Epithelial cell of esophagus (primary cell): ENCODE measurements around the gene FARP2.
"Not testable (repeated sequence)": the region's sequence is repeated elsewhere in the genome, so short reads cannot be mapped to it uniquely, and the experiment has no call there.

Experiments
- DNase-seq: peaks from one replicate; pipeline ENCODE4 v3.0.0; 2010; ENCODE audit warnings: low read depth
- H3K4me3 ChIP-seq: 2 replicates; pipeline ENCODE4 v1.5.1; 2011; ENCODE audit warnings: mild to moderate bottlenecking, low read length, control low read depth
- TF ChIP-seq, protein P1 (sequence below): IDR thresholded peaks from 2 replicates; pipeline ENCODE4 v1.5.1; 2011; ENCODE audit warnings: low read depth, mild to moderate bottlenecking, low read length, control low read depth, inconsistent platforms; ENCODE audit not compliant: insufficient read depth; ENCODE audit errors: missing control alignments

Gene FARP2

DNA sequence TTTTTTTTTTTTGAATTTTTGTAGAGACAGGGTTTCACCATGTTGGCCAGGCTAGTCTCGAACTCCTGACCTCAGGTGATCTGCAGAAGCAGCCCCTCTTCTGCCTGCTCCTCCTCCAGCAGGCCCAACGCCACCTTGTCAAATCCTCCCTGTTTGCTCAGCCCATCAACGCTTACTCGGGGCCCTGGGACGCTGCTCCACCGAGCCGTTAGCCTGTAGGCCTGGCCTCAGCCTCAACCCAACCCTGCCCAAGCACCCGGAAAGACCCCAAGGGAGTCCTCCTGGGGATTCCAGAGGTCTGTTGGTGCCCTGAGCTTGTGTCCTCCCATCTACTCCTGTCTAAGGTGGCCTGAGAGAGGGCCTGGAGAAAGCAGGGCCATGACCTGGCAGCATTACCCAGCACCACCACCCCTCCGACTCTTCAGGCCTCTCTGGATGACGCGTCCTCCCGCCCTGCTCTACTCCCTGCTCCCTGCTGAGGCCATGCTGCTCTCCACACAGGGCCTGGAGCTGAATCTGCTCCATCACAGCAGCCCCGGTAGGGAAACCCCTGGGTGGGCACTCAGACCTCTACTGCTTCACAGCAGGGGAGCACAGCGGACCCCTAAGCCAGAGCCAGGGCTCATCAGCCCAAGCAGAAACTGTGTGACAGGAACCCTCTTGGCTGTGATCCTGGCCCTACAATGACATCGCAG, 149.1 kb downstream of the FARP2 start:
- TF ChIP-seq, protein P1, sequence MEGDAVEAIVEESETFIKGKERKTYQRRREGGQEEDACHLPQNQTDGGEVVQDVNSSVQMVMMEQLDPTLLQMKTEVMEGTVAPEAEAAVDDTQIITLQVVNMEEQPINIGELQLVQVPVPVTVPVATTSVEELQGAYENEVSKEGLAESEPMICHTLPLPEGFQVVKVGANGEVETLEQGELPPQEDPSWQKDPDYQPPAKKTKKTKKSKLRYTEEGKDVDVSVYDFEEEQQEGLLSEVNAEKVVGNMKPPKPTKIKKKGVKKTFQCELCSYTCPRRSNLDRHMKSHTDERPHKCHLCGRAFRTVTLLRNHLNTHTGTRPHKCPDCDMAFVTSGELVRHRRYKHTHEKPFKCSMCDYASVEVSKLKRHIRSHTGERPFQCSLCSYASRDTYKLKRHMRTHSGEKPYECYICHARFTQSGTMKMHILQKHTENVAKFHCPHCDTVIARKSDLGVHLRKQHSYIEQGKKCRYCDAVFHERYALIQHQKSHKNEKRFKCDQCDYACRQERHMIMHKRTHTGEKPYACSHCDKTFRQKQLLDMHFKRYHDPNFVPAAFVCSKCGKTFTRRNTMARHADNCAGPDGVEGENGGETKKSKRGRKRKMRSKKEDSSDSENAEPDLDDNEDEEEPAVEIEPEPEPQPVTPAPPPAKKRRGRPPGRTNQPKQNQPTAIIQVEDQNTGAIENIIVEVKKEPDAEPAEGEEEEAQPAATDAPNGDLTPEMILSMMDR, result no peak
- DNase-seq, result no peak
- H3K4me3 ChIP-seq, result no peak overlapping the region

DNA sequence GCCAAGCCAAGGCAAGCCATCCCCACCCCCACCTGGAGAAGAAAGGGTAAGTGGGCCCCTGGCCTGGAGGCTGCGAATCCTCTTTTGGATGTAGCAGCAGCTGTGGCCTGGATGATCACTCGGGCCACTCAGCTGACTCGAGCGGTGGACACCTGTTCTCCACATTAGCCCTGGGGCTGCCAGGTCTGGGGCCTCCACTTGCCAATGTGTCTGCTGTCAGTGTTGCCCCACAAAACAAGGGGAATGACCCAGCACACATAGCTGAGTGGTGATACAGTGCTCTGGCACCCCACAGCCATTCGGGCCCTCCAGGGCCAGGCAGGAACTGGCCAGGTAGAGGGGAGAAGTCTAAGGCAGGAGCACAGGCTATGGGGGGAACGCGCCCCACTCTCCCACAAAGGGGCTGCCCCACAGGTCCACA, 149.7 kb downstream of the FARP2 start:
- H3K4me3 ChIP-seq, result no peak overlapping the region
- TF ChIP-seq, protein P1, result no peak
- no peak for DNase-seq

DNA sequence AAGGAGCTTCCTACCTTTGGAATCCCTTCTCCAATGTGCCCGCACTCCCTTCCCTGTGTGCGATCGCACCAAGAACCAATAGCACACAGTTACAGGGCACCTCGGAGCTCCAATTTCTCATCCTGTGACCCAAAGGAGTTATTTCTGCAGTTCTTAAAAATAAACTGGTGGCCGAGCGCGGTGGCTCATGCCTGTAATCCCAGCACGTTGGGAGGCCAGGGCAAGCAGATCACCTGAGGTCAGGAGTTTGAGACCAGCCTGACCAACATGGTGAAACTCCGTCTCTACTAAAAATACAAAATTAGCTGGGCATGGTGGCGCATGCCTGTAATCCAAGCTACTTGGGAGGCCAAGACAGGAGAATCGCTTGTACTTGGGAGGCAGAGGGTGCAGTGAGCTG, 150.2 kb downstream of the FARP2 start:
- not testable (repeated sequence) for H3K4me3 ChIP-seq, DNase-seq

DNA sequence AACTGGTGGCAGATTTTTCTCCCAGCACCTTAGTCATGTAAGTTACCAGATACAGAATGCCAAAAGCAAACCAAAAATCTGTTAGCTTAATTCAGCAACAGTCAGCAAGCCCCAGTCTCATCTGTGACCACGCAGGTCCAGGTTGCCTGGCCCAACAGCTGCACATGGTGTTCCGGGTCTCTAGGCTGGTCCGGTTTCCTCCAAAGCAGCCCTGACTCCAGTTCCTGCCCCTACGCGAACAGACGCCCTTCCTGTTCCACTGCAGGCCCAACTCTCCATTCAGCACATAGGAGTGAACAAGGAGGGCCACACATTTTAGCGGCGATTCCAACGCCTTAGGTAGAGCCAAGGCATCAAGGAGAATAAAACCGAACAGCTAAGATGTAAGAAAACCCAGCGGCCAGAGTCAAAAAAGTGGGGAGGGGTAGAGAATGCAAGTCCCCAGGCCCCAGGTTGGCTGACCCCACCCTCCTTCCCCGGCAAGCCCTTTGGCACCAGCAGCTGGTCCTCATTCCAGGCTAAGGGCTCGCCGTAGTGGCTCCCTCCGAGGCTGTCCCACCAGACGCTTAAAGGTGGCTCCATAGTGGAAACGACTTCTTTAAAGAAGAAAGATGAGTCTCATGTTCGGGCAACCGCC, 150.8 kb downstream of the FARP2 start:
- H3K4me3 ChIP-seq, result peak overlapping the region; percentile 88
- no peak for DNase-seq
- TF ChIP-seq, protein P1, result no peak

DNA sequence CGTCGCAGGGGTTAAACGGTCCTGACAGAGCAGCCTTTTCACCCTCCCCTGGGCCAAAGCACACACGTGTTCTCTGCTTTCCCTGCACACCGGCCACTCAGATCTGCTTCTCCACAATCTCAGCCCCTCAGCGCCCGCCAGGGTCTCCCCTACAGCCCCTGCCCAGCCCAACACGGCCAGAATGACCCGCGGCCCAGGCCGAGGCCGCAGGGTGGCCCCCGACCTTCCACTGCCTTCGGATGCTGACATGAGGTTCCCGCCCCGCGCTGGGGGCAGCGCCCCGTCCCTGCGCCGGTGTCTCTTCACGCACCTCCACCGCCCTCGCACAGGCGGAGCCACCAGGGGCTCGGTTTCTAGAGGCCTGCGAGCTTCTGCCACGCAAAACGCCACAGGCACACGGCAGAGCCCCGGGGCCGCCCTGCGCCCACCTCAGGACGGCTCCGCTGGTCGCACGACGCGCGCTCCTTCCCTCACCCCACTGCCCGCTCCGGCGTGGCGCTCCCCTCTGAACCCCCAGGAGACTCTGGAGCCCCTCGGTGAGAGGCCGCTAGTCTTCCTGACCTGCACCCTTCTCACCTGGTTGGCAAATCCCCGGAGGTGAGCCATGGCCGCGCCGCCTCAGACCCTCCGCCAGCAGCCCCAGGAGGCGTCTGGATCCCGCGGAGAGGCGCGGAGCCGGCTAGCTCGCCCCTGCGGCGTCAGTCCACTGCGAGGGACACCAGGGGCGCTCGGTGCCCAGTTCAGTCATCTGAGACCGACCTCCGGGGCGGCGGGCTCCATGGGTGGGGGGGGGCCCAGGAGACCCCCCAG, 151.6 kb downstream of the FARP2 start:
- TF ChIP-seq, protein P1, result peak; percentile 12
- H3K4me3 ChIP-seq, result peak overlapping the region; percentile 88
- peak; percentile 44 for DNase-seq

DNA sequence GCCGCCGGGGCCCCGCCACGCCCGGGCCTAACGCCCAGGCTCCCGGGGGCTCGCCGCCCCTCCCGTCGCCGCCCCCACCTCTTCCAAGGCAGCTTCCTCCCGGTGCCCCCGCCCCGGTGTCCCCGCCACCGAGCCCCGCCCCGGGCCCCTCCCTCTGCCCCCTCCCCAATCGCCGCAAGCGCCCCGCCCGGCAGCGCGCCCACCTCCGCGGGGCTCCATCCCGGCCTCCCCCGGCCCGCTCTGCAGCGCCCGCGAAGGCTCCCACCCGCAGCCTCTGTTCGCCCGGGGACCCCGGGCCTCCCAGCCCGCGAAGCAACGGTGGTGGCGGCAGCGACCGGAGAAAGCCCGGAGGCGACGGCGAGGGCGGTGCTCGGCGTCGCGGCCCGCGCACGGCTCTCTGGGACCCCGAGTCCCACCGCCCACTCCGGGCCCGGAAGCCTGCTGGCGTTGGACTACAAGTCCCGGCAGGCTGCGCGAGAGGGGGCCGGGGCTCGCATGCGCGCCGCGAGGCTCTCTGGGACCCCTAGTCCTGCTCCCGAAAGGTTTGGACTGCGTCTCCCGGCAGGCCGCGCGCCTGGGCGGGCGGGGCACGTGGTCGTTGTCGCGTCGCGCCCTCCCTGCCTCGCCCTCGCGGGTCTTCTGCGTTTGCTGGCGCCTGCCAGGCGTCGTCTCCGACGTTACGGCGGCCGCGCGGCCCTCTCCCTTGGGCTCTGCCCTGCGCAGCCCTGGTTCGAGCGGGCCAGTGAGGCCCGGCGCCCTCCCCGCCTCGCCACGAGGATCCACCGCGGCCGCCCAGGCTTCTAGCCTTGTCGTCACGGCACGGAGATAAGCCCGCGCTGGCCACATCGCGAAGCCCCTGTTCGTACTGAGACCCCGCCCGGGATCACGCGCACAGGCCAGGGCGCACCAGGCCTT, 152.4 kb downstream of the FARP2 start, which contains the start of gene STK25:
Gene STK25 (minus strand): TSS at position 345 of the 915 bp plus-strand sequence. CDS start 549 bp downstream, outside the sequence.
- H3K4me3 ChIP-seq, result peak within 1 kb of the TSS; percentile 88
- peak; percentile 99 for DNase-seq
- TF ChIP-seq, protein P1, result no peak
